Renal pelvis (tissue), 12 donors: ENCODE measurements around the gene LILRA6. TPM values are rescaled to one million over a fixed set of nuclear protein-coding genes. Genes with fewer than 3 reads are reported as not detected.
"Not testable (repeated sequence)": the region's sequence is repeated elsewhere in the genome, so short reads cannot be mapped to it uniquely, and the experiment has no call there.

ENCODE experiments used
- DNase-seq: peaks from one replicate; pipeline ENCODE4 v3.0.0-alpha.2; 2013
- long read RNA-seq, 16 experiments: transcript quantifications; one replicate each; lab custom pipeline, GENCODE V29; 2026
- polyA plus RNA-seq, 3 donors: library from polyadenylated mRNA; unstranded; fragments of 120-200 nt; gene quantifications; one replicate each; pipeline ENCODE4 v1.2.1, GENCODE V29; 2013; ENCODE audit not compliant: insufficient read length in 3 of 3

The LILRA6 gene
- under 1 TPM; 0.34 to 0.70 (median 0.53) TPM for polyA plus RNA-seq
- long read RNA-seq, donor 1 = 0 reads
- long read RNA-seq, donor 2 = 0 reads
- long read RNA-seq, donor 3 = 0 reads
- long read RNA-seq, donor 4 = 0 reads
- long read RNA-seq, donor 5 = 0 reads
- long read RNA-seq, donor 6 = 0 reads
- long read RNA-seq, donor 7 = 0 reads
- long read RNA-seq, donor 8 = 0 reads
- long read RNA-seq, donor 9 = 0 reads
- long read RNA-seq, donor 10 = 0 reads
- long read RNA-seq, donor 11 = 0 reads
- long read RNA-seq, donor 12 = 0 reads
- long read RNA-seq, donor 13 = 0 reads
- long read RNA-seq, donor 14 = 0 reads
- long read RNA-seq, donor 15 = 0 reads
- long read RNA-seq, donor 16 = 0 reads

- DNase-seq = not testable (repeated sequence)
Observed at GRCh38 chr19:54242646-54243045, at the start of gene LILRA6. Gene LILRA6 (minus strand): TSS chr19:54242790.

DNA sequence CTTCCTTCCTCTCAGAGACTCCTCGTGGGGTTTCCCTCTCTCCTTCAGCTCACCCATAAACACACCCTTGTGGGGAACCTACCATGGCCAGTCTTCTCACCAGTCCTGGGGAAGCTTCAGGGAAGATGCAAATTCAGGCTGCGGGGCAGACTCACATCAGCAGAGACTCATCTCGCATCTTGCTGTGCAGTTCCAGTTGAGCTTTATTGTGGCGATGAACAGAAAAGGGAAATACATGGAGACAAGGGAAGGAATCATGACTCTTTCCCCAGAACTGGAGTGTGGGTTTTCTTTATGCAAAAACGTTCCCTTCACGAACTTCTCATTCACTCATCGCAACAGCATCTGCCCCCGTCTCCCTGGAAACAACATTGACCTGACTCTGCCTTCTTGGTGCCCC lies 46.6 kb upstream of the LILRA6 start:
- not testable (repeated sequence) for DNase-seq

GRCh38 chr19:54287456-54287855 lies 44.9 kb upstream of the LILRA6 start:
- DNase-seq = no peak

GRCh38 chr19:54286283-54286682 lies 43.7 kb upstream of the LILRA6 start:
- DNase-seq = not testable (repeated sequence)

GRCh38 chr19:54285427-54286056 lies 43.0 kb upstream of the LILRA6 start:
- DNase-seq = not testable (repeated sequence)

DNA sequence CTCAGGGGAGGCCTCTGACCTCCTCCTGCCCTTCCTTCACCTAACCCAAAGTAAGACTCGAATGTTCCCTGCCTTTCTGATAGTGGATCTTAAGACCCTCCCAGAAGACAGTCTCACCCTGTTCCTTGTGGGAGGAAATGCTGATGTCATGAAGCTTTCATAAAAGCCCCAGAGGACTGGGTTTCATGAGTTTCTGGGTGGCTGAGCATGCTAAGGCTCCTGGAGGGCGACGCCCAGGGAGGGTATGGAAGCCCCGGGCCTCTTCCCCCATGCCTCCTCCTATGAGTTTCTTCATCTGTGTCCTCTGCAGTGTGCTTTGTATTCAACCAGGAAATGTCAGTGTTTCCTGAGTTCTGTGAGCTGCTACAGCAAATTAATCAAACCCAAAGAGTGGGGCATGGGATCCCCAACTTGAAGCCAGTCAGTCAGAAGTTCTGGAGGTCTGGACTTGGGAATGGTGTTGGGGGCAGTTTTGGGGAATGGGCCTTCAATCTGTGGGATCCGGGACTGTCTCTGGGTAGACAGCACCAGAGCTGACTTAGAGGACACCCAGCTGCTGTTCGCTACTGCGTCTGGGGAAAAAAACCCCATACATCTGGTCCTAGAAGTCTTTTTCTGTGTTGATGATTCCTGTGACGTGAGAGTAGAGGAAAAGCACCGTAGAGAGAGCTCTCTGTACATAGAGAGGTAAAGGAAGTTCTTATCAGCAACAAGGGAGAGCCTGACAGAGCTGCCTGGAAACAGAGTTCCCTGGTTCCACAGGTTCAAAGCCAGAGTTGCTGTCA lies 40.3 kb upstream of the LILRA6 start:
- peak; percentile 12 for DNase-seq

DNA sequence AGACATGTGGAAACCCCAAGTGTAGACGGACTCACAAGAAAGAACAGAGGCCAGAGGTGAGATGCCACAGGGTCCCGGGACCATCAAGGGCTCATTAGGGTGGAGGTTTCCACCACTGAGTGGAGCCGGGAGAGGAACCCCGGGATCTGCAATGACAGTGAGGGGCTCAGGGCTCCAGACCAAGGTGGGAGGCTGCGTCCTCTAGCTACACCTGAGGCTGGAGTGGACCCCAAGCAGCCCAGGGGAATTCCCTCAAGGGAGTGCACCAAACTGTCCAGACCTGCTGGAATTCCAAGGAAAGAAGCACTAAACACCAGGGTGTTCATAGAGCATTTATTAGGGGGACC lies 39.1 kb upstream of the LILRA6 start:
- DNase-seq = not testable (repeated sequence)

GRCh38 chr19:54281007-54281728 lies 38.6 kb upstream of the LILRA6 start, which contains the start of gene LILRB2:
Gene LILRB2 (minus strand): TSS chr19:54281110. CDS start chr19:54280496, 614 bp downstream.
- DNase-seq = no peak

- not testable (repeated sequence) for DNase-seq
Observed at GRCh38 chr19:54280441-54280840, 37.9 kb upstream of the LILRA6 start.

DNA sequence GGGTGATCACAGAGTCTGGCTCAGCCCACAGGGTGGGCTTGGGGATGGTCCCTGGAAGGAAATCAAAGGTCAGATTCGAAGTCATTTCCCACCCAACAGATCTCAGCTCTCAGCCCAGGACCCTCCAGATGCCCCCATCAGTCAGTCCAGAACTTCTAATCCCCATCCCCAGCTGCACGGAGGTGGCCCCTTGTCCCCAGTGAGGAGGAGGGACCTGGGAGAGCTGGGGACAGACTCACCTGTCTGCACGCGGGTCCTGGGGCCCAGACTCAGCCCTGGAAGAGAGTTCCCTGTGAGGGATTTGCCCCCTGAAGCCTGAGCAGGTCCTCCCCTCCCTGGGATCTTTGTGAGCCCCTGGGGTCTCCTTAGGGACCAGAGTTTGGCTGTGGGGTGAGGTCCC lies 37.4 kb upstream of the LILRA6 start:
- not testable (repeated sequence) for DNase-seq

DNA sequence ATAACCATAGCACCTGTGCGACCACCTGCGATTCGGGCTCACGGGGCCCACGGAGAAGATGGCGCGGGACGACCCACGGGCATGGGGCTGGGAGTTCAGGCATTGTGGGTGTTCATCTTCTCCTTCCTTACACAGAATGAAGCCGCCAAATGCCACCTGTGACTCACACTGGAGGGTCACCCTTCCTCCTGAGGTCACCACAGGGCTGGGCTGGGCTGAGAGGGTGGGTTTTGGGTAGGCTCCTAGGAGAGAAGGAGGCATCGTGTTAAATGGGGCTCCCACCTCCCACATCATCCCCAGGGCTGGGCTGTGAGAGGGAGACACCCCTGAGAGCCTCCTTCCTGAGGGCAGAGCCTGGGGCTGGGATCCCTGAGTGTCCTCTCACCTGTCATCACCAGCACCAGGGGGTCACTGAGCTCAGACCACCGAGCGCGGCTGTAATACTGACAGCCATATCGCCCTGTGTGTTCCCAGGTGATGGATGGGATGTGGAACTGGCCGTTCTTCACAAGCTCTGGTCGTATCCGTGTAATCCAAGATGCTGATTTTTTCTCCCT lies 36.9 kb upstream of the LILRA6 start:
- DNase-seq = no peak

GRCh38 chr19:54278571-54279195 lies 36.1 kb upstream of the LILRA6 start:
- not testable (repeated sequence) for DNase-seq

- not testable (repeated sequence) for DNase-seq
Observed at GRCh38 chr19:54278056-54278455, 35.5 kb upstream of the LILRA6 start.

GRCh38 chr19:54277111-54277615 lies 34.6 kb upstream of the LILRA6 start:
- not testable (repeated sequence) for DNase-seq

DNA sequence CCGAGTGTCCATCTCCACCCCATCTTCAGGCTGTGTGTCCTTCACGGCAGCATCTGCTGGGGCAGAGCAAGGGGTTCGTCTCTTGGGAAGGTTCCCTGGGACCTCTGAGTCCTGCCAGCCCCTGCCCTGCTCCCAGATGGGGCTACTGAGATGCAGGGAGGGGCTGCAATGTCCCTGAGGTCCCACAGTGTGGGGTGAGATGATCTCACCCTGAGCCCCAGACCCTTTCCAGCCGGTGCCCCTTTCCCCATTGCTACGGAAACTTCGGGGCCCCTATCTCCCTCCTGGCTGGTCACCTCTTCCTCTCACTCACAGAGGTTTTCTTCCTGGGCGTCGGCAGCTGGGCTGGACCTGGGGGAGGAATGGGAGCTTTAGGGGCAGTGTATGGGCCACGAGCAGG lies 33.4 kb upstream of the LILRA6 start:
- DNase-seq = no peak

DNA sequence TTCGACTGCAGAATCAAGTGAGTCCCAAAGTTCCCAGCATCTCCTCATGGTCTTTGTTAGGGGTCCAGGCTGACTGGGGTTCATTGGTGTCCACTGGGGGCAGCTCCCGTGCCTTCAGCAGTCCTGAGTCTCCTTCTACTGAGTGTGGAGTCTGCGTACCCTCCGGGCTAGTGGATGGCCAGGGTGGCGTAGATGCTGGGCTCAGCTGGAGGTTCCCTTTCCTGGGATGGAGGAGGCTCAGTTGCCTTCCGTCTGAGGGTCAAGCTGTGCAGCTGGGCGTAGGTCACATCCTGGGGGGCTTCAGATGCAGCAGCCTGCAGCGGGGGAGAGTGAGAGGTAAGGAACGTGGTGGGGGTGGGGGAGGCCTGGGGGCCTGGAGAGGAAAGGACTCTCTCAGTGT lies 31.9 kb upstream of the LILRA6 start:
- DNase-seq = not testable (repeated sequence)

DNA sequence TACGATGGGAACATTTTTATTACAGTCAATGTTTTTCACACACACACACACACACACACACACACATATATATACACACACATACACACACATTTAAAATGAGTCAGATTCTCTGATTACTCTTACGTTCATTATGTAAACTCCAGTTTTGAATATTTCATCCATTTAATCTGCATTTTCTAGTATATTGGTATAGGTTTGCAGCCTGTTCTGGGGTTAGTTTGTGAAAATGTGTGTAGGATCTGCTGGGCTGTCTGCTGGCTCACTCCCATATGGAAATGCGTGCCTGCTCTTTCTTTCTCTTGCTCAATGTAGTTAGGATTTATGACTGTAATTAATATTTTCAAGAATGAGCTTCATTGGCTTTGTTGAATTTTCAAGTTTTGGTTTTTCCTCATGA lies 31.2 kb upstream of the LILRA6 start:
- DNase-seq = no peak

DNA sequence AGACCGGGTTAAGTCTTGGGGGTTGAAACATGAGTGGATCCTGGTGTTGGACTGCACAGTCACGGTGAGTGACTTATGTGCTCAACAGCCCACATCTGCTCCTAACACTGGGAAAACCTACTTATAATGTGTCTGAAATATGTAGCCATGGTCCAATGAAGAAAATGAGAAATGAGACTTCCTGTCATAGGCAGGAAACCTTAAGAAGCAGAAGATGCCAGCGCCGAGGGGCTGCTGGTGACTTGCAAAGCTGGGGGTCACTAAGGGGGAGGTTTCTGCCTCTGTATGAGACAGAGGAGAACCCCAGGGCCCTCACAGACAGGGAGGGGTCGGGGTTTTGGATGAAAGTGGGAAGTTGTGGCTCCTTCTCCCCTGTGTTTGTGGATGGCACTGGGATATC lies 29.6 kb upstream of the LILRA6 start:
- DNase-seq = not testable (repeated sequence)

GRCh38 chr19:54271587-54271986 lies 29.0 kb upstream of the LILRA6 start:
- not testable (repeated sequence) for DNase-seq

- DNase-seq = no peak
Observed at GRCh38 chr19:54271106-54271505, 28.5 kb upstream of the LILRA6 start.

DNA sequence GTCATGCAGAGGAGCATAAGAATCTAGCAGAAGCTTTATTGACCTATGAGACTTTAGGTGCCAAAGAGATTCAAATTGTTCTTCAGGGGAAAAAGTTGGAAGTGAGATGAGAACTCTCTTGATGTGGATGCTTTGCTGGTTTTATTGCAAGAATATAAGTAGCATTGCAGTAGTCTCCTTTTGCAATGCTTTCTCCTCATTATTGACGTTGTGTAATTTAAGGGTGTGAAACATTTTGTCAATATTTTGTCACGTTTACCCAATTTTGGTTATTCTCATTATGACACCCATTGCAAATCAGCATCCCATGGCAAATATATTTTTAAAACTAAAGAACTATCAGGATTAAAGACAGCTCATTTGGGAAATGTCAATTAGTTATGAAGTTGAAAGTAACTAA lies 26.3 kb upstream of the LILRA6 start:
- DNase-seq = no peak
